IMR-90 (cell line): Measurements from ENCODE around the gene SHE. TPM values are rescaled to one million over a fixed set of nuclear protein-coding genes. Genes with fewer than 3 reads are reported as not detected.

ENCODE experiments used
- ATAC-seq: fragments of 200-7000 bp; cut with Tn5 transposase; 2 replicates; pipeline ENCODE4 v1.9.1; 2020; ENCODE audit warnings: low read depth, mild to moderate bottlenecking, moderate library complexity
- BruUV-seq: library from RNA; stranded (reverse); fragments of 400-500 nt; replicated peaks from 2 replicates; lab custom pipeline; 2021; lab: Mats Ljungman, UMichigan
- CTCF ChIA-PET: fragments of 300-600 bp; formaldehyde crosslinking; extraction: SDS; loops from one replicate; lab custom pipeline; 2021; ENCODE audit warnings: antibody characterized with exemption; lab: Yijun Ruan, JAX
- POLR2A ChIA-PET: fragments of 300-600 bp; sonication (Branson Sonifier 250); formaldehyde crosslinking; loops from one replicate; lab custom pipeline; 2022; ENCODE audit warnings: antibody characterized with exemption; ENCODE audit not compliant: unreplicated experiment; lab: Charles Lee
- DNase-seq: peaks from one replicate; pipeline ENCODE4 v3.0.0; 2013
- H2AFZ ChIP-seq: replicated peaks from 2 replicates; pipeline ENCODE3; 2013; ENCODE audit warnings: low read length, mild to moderate bottlenecking; ENCODE audit not compliant: poor library complexity
- H2AK5ac ChIP-seq: 2 replicates; pipeline ENCODE4 v1.6.1; 2013; ENCODE audit warnings: low read depth, low read length, inconsistent platforms
- H2AK9ac ChIP-seq: replicated peaks from 2 replicates; pipeline ENCODE3; 2013; ENCODE audit warnings: mild to moderate bottlenecking, low read depth, low read length, moderate library complexity; ENCODE audit not compliant: poor library complexity
- H2BK120ac ChIP-seq: 2 replicates; pipeline ENCODE4 v1.6.1; 2013; ENCODE audit warnings: low read depth, low read length, inconsistent platforms
- H2BK15ac ChIP-seq: 3 replicates; pipeline ENCODE4 v1.6.1; 2013; ENCODE audit warnings: low read depth, low read length, inconsistent platforms
- H2BK20ac ChIP-seq: 2 replicates; pipeline ENCODE4 v1.6.1; 2013; ENCODE audit warnings: low read depth, mild to moderate bottlenecking, inconsistent platforms, low read length, moderate library complexity
- H2BK5ac ChIP-seq: 2 replicates; pipeline ENCODE4 v1.6.1; 2013; ENCODE audit warnings: mild to moderate bottlenecking, low read depth, low read length, inconsistent platforms; ENCODE audit not compliant: poor library complexity, severe bottlenecking
- H3K14ac ChIP-seq: replicated peaks from 2 replicates; pipeline ENCODE4 v1.6.1; 2013; ENCODE audit warnings: low read depth, low read length, inconsistent platforms
- H3K18ac ChIP-seq: 2 replicates; pipeline ENCODE4 v1.6.1; 2013; ENCODE audit warnings: low read depth, low read length, control low read depth
- H3K23ac ChIP-seq: 2 replicates; pipeline ENCODE4 v1.6.1; 2013; ENCODE audit warnings: low read depth, low read length, inconsistent platforms
- H3K27ac ChIP-seq: 2 replicates; pipeline ENCODE4 v1.5.1; 2013; ENCODE audit warnings: mild to moderate bottlenecking, control low read depth, low read length; ENCODE audit not compliant: insufficient read depth
- H3K27me3 ChIP-seq: 2 replicates; pipeline ENCODE4 v1.6.1; 2013; ENCODE audit warnings: low read length; ENCODE audit not compliant: control insufficient read depth, insufficient read depth
- H3K36me3 ChIP-seq: 2 replicates; pipeline ENCODE4 v1.6.1; 2013; ENCODE audit warnings: low read length, mixed read lengths; ENCODE audit not compliant: control insufficient read depth, insufficient read depth
- H3K4ac ChIP-seq: 2 replicates; pipeline ENCODE4 v1.6.1; 2013; ENCODE audit warnings: low read depth, low read length, inconsistent platforms
- H3K4me1 ChIP-seq: 2 replicates; pipeline ENCODE4 v1.6.1; 2013; ENCODE audit warnings: low read length, mixed read lengths; ENCODE audit not compliant: control insufficient read depth, insufficient read depth
- H3K4me2 ChIP-seq: 2 replicates; pipeline ENCODE4 v1.6.1; 2013; ENCODE audit warnings: low read depth, mild to moderate bottlenecking, control low read depth, low read length, moderate library complexity
- H3K4me3 ChIP-seq: 2 replicates; pipeline ENCODE4 v1.5.1; 2013; ENCODE audit warnings: low read depth, mild to moderate bottlenecking, control low read depth, low read length, moderate library complexity; ENCODE audit not compliant: insufficient read depth
- H3K56ac ChIP-seq: 2 replicates; pipeline ENCODE4 v1.6.1; 2013; ENCODE audit warnings: low read length, inconsistent platforms; ENCODE audit not compliant: insufficient read depth; ENCODE audit errors: extremely low read depth
- H3K79me1 ChIP-seq, 2 experiments: 2 replicates each; pipeline ENCODE4 v1.6.1; 2013; ENCODE audit warnings: low read length in 2 of 2, inconsistent platforms in 1 of 2, low read depth in 1 of 2
- H3K9ac ChIP-seq: 2 replicates; pipeline ENCODE4 v1.6.1; 2013; ENCODE audit warnings: low read depth, low read length, control low read depth
- H3K9me1 ChIP-seq: 2 replicates; pipeline ENCODE4 v1.6.1; 2013; ENCODE audit warnings: low read length, inconsistent platforms; ENCODE audit not compliant: insufficient read depth
- H3K9me3 ChIP-seq: 2 replicates; pipeline ENCODE4 v1.6.1; 2013; ENCODE audit warnings: low read length; ENCODE audit not compliant: control insufficient read depth, insufficient read depth
- H4K20me1 ChIP-seq: 2 replicates; pipeline ENCODE4 v1.6.1; 2013; ENCODE audit warnings: low read length, inconsistent platforms; ENCODE audit not compliant: insufficient read depth
- H4K5ac ChIP-seq: 2 replicates; pipeline ENCODE4 v1.6.1; 2013; ENCODE audit warnings: mild to moderate bottlenecking, low read depth, low read length, control low read depth
- H4K8ac ChIP-seq, 2 experiments: 2 replicates each; pipeline ENCODE4 v1.6.1; 2013; ENCODE audit warnings: low read depth in 2 of 2, low read length in 2 of 2, control low read depth in 1 of 2, inconsistent platforms in 1 of 2
- H4K91ac ChIP-seq: 2 replicates; pipeline ENCODE4 v1.6.1; 2013; ENCODE audit warnings: low read depth, low read length, inconsistent platforms; ENCODE audit not compliant: insufficient read depth
- ELK1 ChIP-seq: fragments of 150-350 bp; IDR thresholded peaks from 2 replicates; pipeline ENCODE4 v1.6.1; 2016; ENCODE audit warnings: low read depth, mild to moderate bottlenecking, low read length, moderate library complexity, borderline replicate concordance
- WGBS, 2 experiments: methylation state at CpG; one replicate each; pipeline versions ENCODE4 v1.1.5 to v1.1.7; 2013; ENCODE audit warnings: missing lambda C conversion rate in 2 of 2; ENCODE audit not compliant: insufficient read length in 1 of 2; ENCODE audit errors: extremely low coverage in 2 of 2; 5-methylcytosine and 5-hydroxymethylcytosine counted together
- dilution Hi-C: fragments of 300-500 bp; cut with HindIII; formaldehyde crosslinking; loops from one replicate; pipeline ENCODE4 v1.14.3; 2018; ENCODE audit warnings: low sequenced_read_pairs; ENCODE audit not compliant: unreplicated experiment
- in situ Hi-C: fragments of 300-500 bp; cut with MboI; formaldehyde crosslinking; loops from 3 replicates; pipeline ENCODE4 v1.14.3; 2019; ENCODE audit warnings: low sequenced_read_pairs, inconsistent platforms, mixed read lengths
- intact Hi-C: fragments of 100-400 bp; cut with micrococcal nuclease; formaldehyde crosslinking; loops from 2 replicates; pipeline ENCODE4 v1.10.0; 2022
- polyA plus RNA-seq, 3 experiments: library from polyadenylated mRNA; depleted of rRNA; stranded (reverse); fragments of >200 nt; gene quantifications; 2 replicates each; pipeline ENCODE4 v1.2.3, GENCODE V29; 2012; ENCODE audit warnings: low replicate concordance in 1 of 3
- total RNA-seq: library from RNA; depleted of rRNA; stranded (reverse); fragments of >200 nt; gene quantifications from 2 replicates; pipeline ENCODE4 v1.2.3, GENCODE V29; 2012

SHE gene
- total and polyA plus RNA-seq, 2 of the 4 experiments (the other 2 are of a cell fraction), result not detected

GRCh38 chr1:154460695-154461260 lies 41.4 kb downstream of the SHE start:
- Histone ChIP-seq H3K36me3 (peaks cover 26% of the 10 kb centered on the region), H3K27ac (no peak overlapping the region), H2BK20ac (no peak overlapping the region), H4K20me1 (no peaks in the 10 kb centered on the region), H3K9ac (no peak overlapping the region), H3K23ac (no peak overlapping the region), H4K8ac (no peak overlapping the region), H4K91ac (no peak overlapping the region), H3K56ac (no peak overlapping the region), H3K4ac (no peak overlapping the region), H3K79me1 (no peaks in the 10 kb centered on the region), H4K5ac (no peak overlapping the region), H2BK15ac (no peak overlapping the region; the same call in 2 of the 3 replicates), H2BK5ac (no peak overlapping the region), H3K9me3 (no peaks in the 10 kb centered on the region; the same call in 1 of the 2 replicates), H3K4me1 (peaks cover 8% of the 10 kb centered on the region), H3K4me2 (no peak overlapping the region), H3K27me3 (no peaks in the 10 kb centered on the region), H2AK9ac (no peak overlapping the region), H2AFZ (no peak overlapping the region), H3K9me1 (peaks cover 9% of the 10 kb centered on the region), H3K18ac (no peak overlapping the region), H3K14ac (no peak overlapping the region), H2BK120ac (no peak overlapping the region), H3K4me3 (no peak overlapping the region), H2AK5ac (peak overlapping the region; percentile 47; the same call in 1 of the 2 replicates)
- ChIA-PET CTCF (interaction anchor here (0.6 to 1.3 kb wide), 2 partner anchors 107 to 536 kb away, joined by 3 to 5 read pairs; no protein-coding TSS in a partner anchor), POLR2A (no interaction called here)
- dilution Hi-C loops, result no loop called here
- DNase-seq, result no peak
- in situ Hi-C loops, result no loop called here
- intact Hi-C loops, result loop anchor here (5.0 kb wide), 1 partner anchor 53 kb away; the partner anchor contains the start of gene IL6R
- BruUV-seq, result no TSS peak
- 76% methylated on average over 5 of the region's 15 CpGs; no CpG with 5 or more reads in 1 of the 2 experiments for WGBS, 2 experiments
- no peak for TF ChIP-seq ELK1
- ATAC-seq, result no peak
